WTC11 (cell line): ENCODE measurements around the gene NEB. TPM values are rescaled to one million over a fixed set of nuclear protein-coding genes. Genes with fewer than 3 reads are reported as not detected.

ENCODE experiments used
- ATAC-seq: fragments of 200-7000 bp; cut with Tn5 transposase; 2 replicates; pipeline ENCODE4 v1.10.0; 2021; ENCODE audit warnings: mild to moderate bottlenecking, moderate library complexity
- CTCF ChIA-PET: fragments of 300-600 bp; sonication (Branson Sonifier 250); formaldehyde crosslinking; loops from one replicate; lab custom pipeline; 2021; ENCODE audit warnings: antibody characterized with exemption; lab: Charles Lee
- POLR2A ChIA-PET: fragments of 350-600 bp; sonication (Branson Sonifier 250); formaldehyde crosslinking; loops from one replicate; lab custom pipeline; 2021; ENCODE audit warnings: antibody characterized with exemption; lab: Charles Lee
- DNase-seq: peaks from one replicate; pipeline ENCODE4 v3.0.0; 2021; ENCODE audit warnings: low spot score
- H3K27ac Mint-ChIP-seq: 2 replicates; pipeline ENCODE4 v1.8.0; 2021; ENCODE audit warnings: mixed read lengths
- H3K27me3 Mint-ChIP-seq: 2 replicates; pipeline ENCODE4 v1.8.0; 2021; ENCODE audit warnings: low read depth, mild to moderate bottlenecking, moderate library complexity, mixed read lengths
- H3K36me3 Mint-ChIP-seq: 2 replicates; pipeline ENCODE4 v1.8.0; 2021; ENCODE audit warnings: mixed read lengths
- H3K4me1 Mint-ChIP-seq: 2 replicates; pipeline ENCODE4 v1.8.0; 2022; ENCODE audit warnings: mixed read lengths
- H3K4me3 Mint-ChIP-seq: 2 replicates; pipeline ENCODE4 v1.8.0; 2021; ENCODE audit warnings: mild to moderate bottlenecking, moderate library complexity, mixed read lengths
- H3K9me3 Mint-ChIP-seq: 2 replicates; pipeline ENCODE4 v1.8.0; 2021; ENCODE audit warnings: mixed read lengths
- CREM ChIP-seq: sonication (generic); formaldehyde crosslinking; IDR thresholded peaks from 2 replicates; pipeline ENCODE4 v1.8.1; 2022; ENCODE audit warnings: mild to moderate bottlenecking, missing genetic modification reagents, moderate library complexity
- EMX1 ChIP-seq: fragments of 250-450 bp; sonication (Bioruptor Pico); IDR thresholded peaks from 2 replicates; pipeline ENCODE4 v1.8.0; 2021; ENCODE audit warnings: mild to moderate bottlenecking
- GABPB1 ChIP-seq: sonication (generic); formaldehyde crosslinking; IDR thresholded peaks from 2 replicates; pipeline ENCODE4 v1.8.1; 2023; ENCODE audit warnings: mild to moderate bottlenecking, missing genetic modification reagents
- JUN ChIP-seq: sonication (generic); formaldehyde crosslinking; IDR thresholded peaks from 2 replicates; pipeline ENCODE4 v1.8.0; 2023; ENCODE audit warnings: mild to moderate bottlenecking, missing genetic modification reagents
- NFATC4 ChIP-seq: fragments of 250-450 bp; sonication (Bioruptor Pico); IDR thresholded peaks from 2 replicates; pipeline ENCODE4 v1.9.0; 2021; ENCODE audit warnings: mild to moderate bottlenecking
- NR1H2 ChIP-seq: sonication (generic); formaldehyde crosslinking; IDR thresholded peaks from 2 replicates; pipeline ENCODE4 v1.9.0; 2021; ENCODE audit warnings: mild to moderate bottlenecking, moderate library complexity, missing genetic modification reagents
- NR2C2 ChIP-seq: sonication (generic); formaldehyde crosslinking; IDR thresholded peaks from 2 replicates; pipeline ENCODE4 v1.8.0; 2022; ENCODE audit warnings: mild to moderate bottlenecking, missing genetic modification reagents
- RELA ChIP-seq: sonication (generic); formaldehyde crosslinking; IDR thresholded peaks from 2 replicates; pipeline ENCODE4 v1.8.1; 2022; ENCODE audit warnings: missing genetic modification reagents, mild to moderate bottlenecking, borderline replicate concordance
- ZNF138 ChIP-seq: sonication (generic); formaldehyde crosslinking; conservative IDR thresholded peaks from 2 replicates; pipeline ENCODE4 v1.8.1; 2022; ENCODE audit warnings: mild to moderate bottlenecking, moderate library complexity, missing genetic modification reagents
- ZNF671 ChIP-seq: fragments of 250-450 bp; sonication (Bioruptor Pico); IDR thresholded peaks from 2 replicates; pipeline ENCODE4 v1.8.0; 2021; ENCODE audit warnings: mild to moderate bottlenecking
- total RNA-seq: library from RNA; stranded (reverse); gene quantifications from 3 replicates; pipeline ENCODE4 v1.2.3, GENCODE V29; 2021
- TF ChIP-seq, protein P1 (sequence below): fragments of 250-450 bp; sonication (Bioruptor Pico); IDR thresholded peaks from 2 replicates; pipeline ENCODE4 v1.8.0; 2021; ENCODE audit warnings: mild to moderate bottlenecking
- TF ChIP-seq, protein P2 (sequence below): sonication (generic); formaldehyde crosslinking; IDR thresholded peaks from 2 replicates; pipeline ENCODE4 v1.8.1; 2022; ENCODE audit warnings: mild to moderate bottlenecking, missing genetic modification reagents, moderate library complexity, borderline replicate concordance
- TF ChIP-seq, protein P3 (sequence below): sonication (generic); formaldehyde crosslinking; IDR thresholded peaks from 2 replicates; pipeline ENCODE4 v1.8.1; 2023; ENCODE audit warnings: mild to moderate bottlenecking, missing genetic modification reagents, moderate library complexity
- TF ChIP-seq, protein P4 (sequence below): fragments of 250-450 bp; sonication (Bioruptor Pico); IDR thresholded peaks from 2 replicates; pipeline ENCODE4 v1.9.0; 2021; ENCODE audit warnings: mild to moderate bottlenecking
- TF ChIP-seq, protein P5 (sequence below): sonication (generic); formaldehyde crosslinking; IDR thresholded peaks from 2 replicates; pipeline ENCODE4 v1.8.1; 2022; ENCODE audit warnings: missing genetic modification reagents, borderline replicate concordance
- TF ChIP-seq, protein P6 (sequence below): sonication (generic); formaldehyde crosslinking; IDR thresholded peaks from 2 replicates; pipeline ENCODE4 v1.8.1; 2022; ENCODE audit warnings: mild to moderate bottlenecking, moderate library complexity, missing genetic modification reagents
- TF ChIP-seq, protein P7 (sequence below): fragments of 250-450 bp; sonication (Bioruptor Pico); IDR thresholded peaks from 2 replicates; pipeline ENCODE4 v1.9.0; 2021; ENCODE audit warnings: mild to moderate bottlenecking
- TF ChIP-seq, protein P8 (sequence below): sonication (generic); formaldehyde crosslinking; IDR thresholded peaks from 2 replicates; pipeline ENCODE4 v1.8.1; 2023; ENCODE audit warnings: mild to moderate bottlenecking, missing genetic modification reagents, borderline replicate concordance
- TF ChIP-seq, protein P9 (sequence below): sonication (generic); formaldehyde crosslinking; IDR thresholded peaks from 2 replicates; pipeline ENCODE4 v1.8.1; 2023; ENCODE audit warnings: mild to moderate bottlenecking, missing genetic modification reagents, moderate library complexity

The NEB gene
- total RNA-seq, 1 experiment from 2014 or later, result 1.9 TPM

DNA sequence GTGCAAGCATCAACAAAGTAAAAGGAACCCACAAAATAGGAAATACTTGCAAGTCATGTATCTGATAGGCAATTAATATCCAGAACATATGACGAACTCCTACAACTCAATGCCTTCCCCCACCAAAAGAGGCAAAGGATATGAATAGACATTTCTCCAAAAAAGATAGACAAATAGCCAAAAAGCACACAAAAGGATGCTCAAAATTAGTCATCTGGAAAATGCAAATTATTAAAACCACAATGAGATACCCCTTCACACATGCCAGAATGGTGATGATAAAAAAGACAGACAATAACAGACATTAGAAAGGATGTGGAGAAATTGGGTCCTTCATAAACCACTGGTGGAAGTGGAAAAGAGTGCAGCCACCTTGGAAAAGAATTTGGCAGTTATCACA, 248.2 kb downstream of the NEB start (continued):
- TF ChIP-seq, protein P1, sequence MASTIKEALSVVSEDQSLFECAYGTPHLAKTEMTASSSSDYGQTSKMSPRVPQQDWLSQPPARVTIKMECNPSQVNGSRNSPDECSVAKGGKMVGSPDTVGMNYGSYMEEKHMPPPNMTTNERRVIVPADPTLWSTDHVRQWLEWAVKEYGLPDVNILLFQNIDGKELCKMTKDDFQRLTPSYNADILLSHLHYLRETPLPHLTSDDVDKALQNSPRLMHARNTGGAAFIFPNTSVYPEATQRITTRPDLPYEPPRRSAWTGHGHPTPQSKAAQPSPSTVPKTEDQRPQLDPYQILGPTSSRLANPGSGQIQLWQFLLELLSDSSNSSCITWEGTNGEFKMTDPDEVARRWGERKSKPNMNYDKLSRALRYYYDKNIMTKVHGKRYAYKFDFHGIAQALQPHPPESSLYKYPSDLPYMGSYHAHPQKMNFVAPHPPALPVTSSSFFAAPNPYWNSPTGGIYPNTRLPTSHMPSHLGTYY, result no peak
- TF ChIP-seq JUN (CRISPR knock-in tag) (no peak), EMX1 (CRISPR knock-in tag) (no peak), GABPB1 (CRISPR knock-in tag) (no peak), RELA (CRISPR knock-in tag) (no peak), NR1H2 (CRISPR knock-in tag) (no peak)
- TF ChIP-seq, protein P2, sequence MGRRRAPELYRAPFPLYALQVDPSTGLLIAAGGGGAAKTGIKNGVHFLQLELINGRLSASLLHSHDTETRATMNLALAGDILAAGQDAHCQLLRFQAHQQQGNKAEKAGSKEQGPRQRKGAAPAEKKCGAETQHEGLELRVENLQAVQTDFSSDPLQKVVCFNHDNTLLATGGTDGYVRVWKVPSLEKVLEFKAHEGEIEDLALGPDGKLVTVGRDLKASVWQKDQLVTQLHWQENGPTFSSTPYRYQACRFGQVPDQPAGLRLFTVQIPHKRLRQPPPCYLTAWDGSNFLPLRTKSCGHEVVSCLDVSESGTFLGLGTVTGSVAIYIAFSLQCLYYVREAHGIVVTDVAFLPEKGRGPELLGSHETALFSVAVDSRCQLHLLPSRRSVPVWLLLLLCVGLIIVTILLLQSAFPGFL, result no peak
- TF ChIP-seq, protein P3, sequence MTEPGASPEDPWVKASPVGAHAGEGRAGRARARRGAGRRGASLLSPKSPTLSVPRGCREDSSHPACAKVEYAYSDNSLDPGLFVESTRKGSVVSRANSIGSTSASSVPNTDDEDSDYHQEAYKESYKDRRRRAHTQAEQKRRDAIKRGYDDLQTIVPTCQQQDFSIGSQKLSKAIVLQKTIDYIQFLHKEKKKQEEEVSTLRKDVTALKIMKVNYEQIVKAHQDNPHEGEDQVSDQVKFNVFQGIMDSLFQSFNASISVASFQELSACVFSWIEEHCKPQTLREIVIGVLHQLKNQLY (CRISPR knock-in tag), result no peak
- TF ChIP-seq, protein P4, sequence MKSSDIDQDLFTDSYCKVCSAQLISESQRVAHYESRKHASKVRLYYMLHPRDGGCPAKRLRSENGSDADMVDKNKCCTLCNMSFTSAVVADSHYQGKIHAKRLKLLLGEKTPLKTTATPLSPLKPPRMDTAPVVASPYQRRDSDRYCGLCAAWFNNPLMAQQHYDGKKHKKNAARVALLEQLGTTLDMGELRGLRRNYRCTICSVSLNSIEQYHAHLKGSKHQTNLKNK (CRISPR knock-in tag), result no peak

DNA sequence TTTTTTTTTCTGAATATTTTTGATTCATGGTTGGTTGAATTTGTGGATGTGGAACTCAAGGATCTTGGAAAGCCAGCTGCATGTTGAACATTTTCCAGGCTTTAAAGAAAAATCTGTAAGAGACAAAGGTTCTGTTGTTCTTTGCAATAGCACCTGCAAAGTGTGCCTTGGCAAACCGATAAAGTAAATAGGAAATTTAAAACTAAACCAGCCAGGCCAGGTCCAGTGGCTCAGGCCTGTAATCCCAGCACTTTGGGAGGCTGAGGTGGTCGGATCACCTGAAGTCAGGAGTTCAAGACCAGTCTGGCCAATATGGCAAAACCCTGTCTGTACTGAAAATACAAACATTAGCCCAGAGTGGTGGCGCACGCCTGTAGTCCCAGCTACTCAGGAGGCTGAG, 250.2 kb downstream of the NEB start:
- H3K36me3 Mint-ChIP-seq, result peaks cover 31% of the 10 kb centered on the region
- TF ChIP-seq, protein P5, sequence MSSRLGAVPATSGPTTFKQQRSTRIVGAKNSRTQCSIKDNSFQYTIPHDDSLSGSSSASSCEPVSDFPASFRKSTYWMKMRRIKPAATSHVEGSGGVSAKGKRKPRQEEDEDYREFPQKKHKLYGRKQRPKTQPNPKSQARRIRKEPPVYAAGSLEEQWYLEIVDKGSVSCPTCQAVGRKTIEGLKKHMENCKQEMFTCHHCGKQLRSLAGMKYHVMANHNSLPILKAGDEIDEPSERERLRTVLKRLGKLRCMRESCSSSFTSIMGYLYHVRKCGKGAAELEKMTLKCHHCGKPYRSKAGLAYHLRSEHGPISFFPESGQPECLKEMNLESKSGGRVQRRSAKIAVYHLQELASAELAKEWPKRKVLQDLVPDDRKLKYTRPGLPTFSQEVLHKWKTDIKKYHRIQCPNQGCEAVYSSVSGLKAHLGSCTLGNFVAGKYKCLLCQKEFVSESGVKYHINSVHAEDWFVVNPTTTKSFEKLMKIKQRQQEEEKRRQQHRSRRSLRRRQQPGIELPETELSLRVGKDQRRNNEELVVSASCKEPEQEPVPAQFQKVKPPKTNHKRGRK (CRISPR knock-in tag), result no peak
- TF ChIP-seq CREM (CRISPR knock-in tag), result no peak
- TF ChIP-seq NR2C2, result no peak
- TF ChIP-seq, protein P4 (CRISPR knock-in tag), result no peak
- no peaks in the 10 kb centered on the region for H3K27me3 Mint-ChIP-seq
- ChIA-PET CTCF (interaction anchor here (0.9 kb wide), 1 partner anchor 542 kb away, joined by 3 read pairs; no protein-coding TSS in a partner anchor), POLR2A (no interaction called here)
- H3K9me3 Mint-ChIP-seq, result no peaks in the 10 kb centered on the region
- H3K4me1 Mint-ChIP-seq, result no peaks in the 10 kb centered on the region
- no peak for ATAC-seq
- no peak overlapping the region for H3K4me3 Mint-ChIP-seq
- no peak overlapping the region for H3K27ac Mint-ChIP-seq
- DNase-seq, result no peak

DNA sequence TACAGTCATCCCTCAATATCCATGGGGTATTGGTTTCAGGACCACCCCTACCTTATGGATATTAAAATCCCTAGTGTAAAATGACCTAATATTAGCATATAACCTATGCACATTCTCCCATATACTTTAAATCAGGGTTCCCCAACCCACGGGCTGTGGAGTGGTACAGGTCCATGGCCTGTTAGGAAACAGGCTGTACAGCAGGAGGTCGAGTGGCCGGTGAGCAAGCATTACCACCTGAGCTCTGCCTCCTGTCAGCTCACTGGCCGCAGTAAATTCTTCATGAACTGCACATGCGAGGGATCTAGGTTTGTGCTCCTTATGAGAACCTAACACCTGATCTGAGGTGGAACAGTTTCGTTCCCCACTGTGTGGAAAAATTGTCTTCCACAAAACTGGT, 250.7 kb downstream of the NEB start:
- Mint-ChIP-seq H3K9me3 (no peaks in the 10 kb centered on the region), H3K27ac (no peak overlapping the region), H3K4me3 (no peak overlapping the region), H3K4me1 (peaks cover 2% of the 10 kb centered on the region; the same call in 1 of the 2 replicates), H3K27me3 (no peaks in the 10 kb centered on the region), H3K36me3 (peaks cover 32% of the 10 kb centered on the region)
- no peak for ATAC-seq
- ChIA-PET POLR2A (no interaction called here), CTCF (interaction anchor here (0.9 kb wide), 1 partner anchor 542 kb away, joined by 3 read pairs; no protein-coding TSS in a partner anchor)
- no peak for DNase-seq
- TF ChIP-seq, protein P6, sequence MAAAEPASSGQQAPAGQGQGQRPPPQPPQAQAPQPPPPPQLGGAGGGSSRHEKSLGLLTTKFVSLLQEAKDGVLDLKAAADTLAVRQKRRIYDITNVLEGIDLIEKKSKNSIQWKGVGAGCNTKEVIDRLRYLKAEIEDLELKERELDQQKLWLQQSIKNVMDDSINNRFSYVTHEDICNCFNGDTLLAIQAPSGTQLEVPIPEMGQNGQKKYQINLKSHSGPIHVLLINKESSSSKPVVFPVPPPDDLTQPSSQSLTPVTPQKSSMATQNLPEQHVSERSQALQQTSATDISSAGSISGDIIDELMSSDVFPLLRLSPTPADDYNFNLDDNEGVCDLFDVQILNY (CRISPR knock-in tag), result no peak
- TF ChIP-seq ZNF138 (no peak), NFATC4 (CRISPR knock-in tag) (0 out of 2 replicates have a peak, but pooled peaks have one; percentile 5), ZNF671 (CRISPR knock-in tag) (0 out of 2 replicates have a peak, but pooled peaks have one; percentile 37)
- TF ChIP-seq, protein P7, sequence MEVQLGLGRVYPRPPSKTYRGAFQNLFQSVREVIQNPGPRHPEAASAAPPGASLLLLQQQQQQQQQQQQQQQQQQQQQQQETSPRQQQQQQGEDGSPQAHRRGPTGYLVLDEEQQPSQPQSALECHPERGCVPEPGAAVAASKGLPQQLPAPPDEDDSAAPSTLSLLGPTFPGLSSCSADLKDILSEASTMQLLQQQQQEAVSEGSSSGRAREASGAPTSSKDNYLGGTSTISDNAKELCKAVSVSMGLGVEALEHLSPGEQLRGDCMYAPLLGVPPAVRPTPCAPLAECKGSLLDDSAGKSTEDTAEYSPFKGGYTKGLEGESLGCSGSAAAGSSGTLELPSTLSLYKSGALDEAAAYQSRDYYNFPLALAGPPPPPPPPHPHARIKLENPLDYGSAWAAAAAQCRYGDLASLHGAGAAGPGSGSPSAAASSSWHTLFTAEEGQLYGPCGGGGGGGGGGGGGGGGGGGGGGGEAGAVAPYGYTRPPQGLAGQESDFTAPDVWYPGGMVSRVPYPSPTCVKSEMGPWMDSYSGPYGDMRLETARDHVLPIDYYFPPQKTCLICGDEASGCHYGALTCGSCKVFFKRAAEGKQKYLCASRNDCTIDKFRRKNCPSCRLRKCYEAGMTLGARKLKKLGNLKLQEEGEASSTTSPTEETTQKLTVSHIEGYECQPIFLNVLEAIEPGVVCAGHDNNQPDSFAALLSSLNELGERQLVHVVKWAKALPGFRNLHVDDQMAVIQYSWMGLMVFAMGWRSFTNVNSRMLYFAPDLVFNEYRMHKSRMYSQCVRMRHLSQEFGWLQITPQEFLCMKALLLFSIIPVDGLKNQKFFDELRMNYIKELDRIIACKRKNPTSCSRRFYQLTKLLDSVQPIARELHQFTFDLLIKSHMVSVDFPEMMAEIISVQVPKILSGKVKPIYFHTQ (CRISPR knock-in tag), result no peak; the same call in 1 of the 2 replicates
- TF ChIP-seq, protein P8, sequence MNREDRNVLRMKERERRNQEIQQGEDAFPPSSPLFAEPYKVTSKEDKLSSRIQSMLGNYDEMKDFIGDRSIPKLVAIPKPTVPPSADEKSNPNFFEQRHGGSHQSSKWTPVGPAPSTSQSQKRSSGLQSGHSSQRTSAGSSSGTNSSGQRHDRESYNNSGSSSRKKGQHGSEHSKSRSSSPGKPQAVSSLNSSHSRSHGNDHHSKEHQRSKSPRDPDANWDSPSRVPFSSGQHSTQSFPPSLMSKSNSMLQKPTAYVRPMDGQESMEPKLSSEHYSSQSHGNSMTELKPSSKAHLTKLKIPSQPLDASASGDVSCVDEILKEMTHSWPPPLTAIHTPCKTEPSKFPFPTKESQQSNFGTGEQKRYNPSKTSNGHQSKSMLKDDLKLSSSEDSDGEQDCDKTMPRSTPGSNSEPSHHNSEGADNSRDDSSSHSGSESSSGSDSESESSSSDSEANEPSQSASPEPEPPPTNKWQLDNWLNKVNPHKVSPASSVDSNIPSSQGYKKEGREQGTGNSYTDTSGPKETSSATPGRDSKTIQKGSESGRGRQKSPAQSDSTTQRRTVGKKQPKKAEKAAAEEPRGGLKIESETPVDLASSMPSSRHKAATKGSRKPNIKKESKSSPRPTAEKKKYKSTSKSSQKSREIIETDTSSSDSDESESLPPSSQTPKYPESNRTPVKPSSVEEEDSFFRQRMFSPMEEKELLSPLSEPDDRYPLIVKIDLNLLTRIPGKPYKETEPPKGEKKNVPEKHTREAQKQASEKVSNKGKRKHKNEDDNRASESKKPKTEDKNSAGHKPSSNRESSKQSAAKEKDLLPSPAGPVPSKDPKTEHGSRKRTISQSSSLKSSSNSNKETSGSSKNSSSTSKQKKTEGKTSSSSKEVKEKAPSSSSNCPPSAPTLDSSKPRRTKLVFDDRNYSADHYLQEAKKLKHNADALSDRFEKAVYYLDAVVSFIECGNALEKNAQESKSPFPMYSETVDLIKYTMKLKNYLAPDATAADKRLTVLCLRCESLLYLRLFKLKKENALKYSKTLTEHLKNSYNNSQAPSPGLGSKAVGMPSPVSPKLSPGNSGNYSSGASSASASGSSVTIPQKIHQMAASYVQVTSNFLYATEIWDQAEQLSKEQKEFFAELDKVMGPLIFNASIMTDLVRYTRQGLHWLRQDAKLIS, result no peak
- TF ChIP-seq, protein P9, sequence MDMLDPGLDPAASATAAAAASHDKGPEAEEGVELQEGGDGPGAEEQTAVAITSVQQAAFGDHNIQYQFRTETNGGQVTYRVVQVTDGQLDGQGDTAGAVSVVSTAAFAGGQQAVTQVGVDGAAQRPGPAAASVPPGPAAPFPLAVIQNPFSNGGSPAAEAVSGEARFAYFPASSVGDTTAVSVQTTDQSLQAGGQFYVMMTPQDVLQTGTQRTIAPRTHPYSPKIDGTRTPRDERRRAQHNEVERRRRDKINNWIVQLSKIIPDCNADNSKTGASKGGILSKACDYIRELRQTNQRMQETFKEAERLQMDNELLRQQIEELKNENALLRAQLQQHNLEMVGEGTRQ (CRISPR knock-in tag), result no peak
